Endodermal cell (in vitro differentiated cells): ENCODE results near the gene UBE3C. TPM values are rescaled to one million over a fixed set of nuclear protein-coding genes. Genes with fewer than 3 reads are reported as not detected.

Experiments used
- DNase-seq: peaks from one replicate; pipeline ENCODE4 v3.0.0-alpha.2; 2017
- H3K27ac ChIP-seq: 2 replicates; pipeline ENCODE4 v1.5.1; 2013; ENCODE audit warnings: mild to moderate bottlenecking, low read depth, low read length, moderate library complexity
- H3K27me3 ChIP-seq: 2 replicates; pipeline ENCODE4 v1.6.1; 2013; ENCODE audit warnings: mild to moderate bottlenecking, low read length, moderate library complexity; ENCODE audit not compliant: insufficient read depth, control insufficient read depth, poor library complexity, severe bottlenecking
- H3K36me3 ChIP-seq: 2 replicates; pipeline ENCODE4 v1.7.0; 2013; ENCODE audit warnings: mild to moderate bottlenecking, low read length, moderate library complexity; ENCODE audit not compliant: control insufficient read depth, insufficient read depth
- H3K4me1 ChIP-seq: one replicate; pipeline ENCODE4 v1.7.0; 2013; ENCODE audit warnings: low read length; ENCODE audit not compliant: control insufficient read depth, insufficient read depth
- H3K4me3 ChIP-seq: 2 replicates; pipeline ENCODE4 v1.5.1; 2013; ENCODE audit warnings: mild to moderate bottlenecking, low read length, moderate library complexity
- H3K9ac ChIP-seq: 2 replicates; pipeline ENCODE4 v1.6.1; 2013; ENCODE audit warnings: mild to moderate bottlenecking, low read length, moderate library complexity; ENCODE audit not compliant: poor library complexity, severe bottlenecking; ENCODE audit errors: extremely low read depth
- H3K9me3 ChIP-seq: 2 replicates; pipeline ENCODE4 v1.6.1; 2013; ENCODE audit warnings: mild to moderate bottlenecking, low read length, moderate library complexity; ENCODE audit not compliant: control insufficient read depth
- H3K27ac Mint-ChIP-seq: 2 replicates; pipeline ENCODE4 v1.8.0; 2020; ENCODE audit warnings: mixed read lengths
- H3K27me3 Mint-ChIP-seq: 2 replicates; pipeline ENCODE4 v1.8.0; 2021; ENCODE audit warnings: mild to moderate bottlenecking, mixed read lengths; ENCODE audit not compliant: insufficient read depth
- H3K36me3 Mint-ChIP-seq: 2 replicates; pipeline ENCODE4 v1.8.0; 2020; ENCODE audit warnings: low read depth, mixed read lengths
- H3K4me1 Mint-ChIP-seq: 2 replicates; pipeline ENCODE4 v1.8.0; 2020; ENCODE audit warnings: mixed read lengths
- H3K4me3 Mint-ChIP-seq: 2 replicates; pipeline ENCODE4 v1.8.0; 2020; ENCODE audit warnings: mild to moderate bottlenecking, moderate library complexity, mixed read lengths
- H3K9me3 Mint-ChIP-seq: 2 replicates; pipeline ENCODE4 v1.8.0; 2020; ENCODE audit warnings: mild to moderate bottlenecking, mixed read lengths
- WGBS, 2 experiments: methylation state at CpG; one replicate each; pipeline versions ENCODE4 v1.1.5 to v1.1.7; 2013; ENCODE audit warnings: missing lambda C conversion rate in 2 of 2, mixed read lengths in 1 of 2; ENCODE audit not compliant: insufficient coverage in 1 of 2, insufficient read length in 1 of 2; 5-methylcytosine and 5-hydroxymethylcytosine counted together
- total RNA-seq, 2 donors: library from RNA; stranded (reverse); fragmentation: NEBNext Ultra II Directional in 1 of 2; extraction: Animal tissue kit (Norgen Biotek cat#: 25700) in 1 of 2; gene quantifications; 2 replicates in 1 of 2; 3 replicates in 1 of 2; pipeline ENCODE4 v1.2.1, GENCODE V29; 2021
- TF ChIP-seq, protein P1 (sequence below): fragments of 200-600 bp; sonication (generic); conservative IDR thresholded peaks from 2 replicates; pipeline ENCODE4 v1.5.0; 2021; ENCODE audit warnings: antibody characterized with exemption, mild to moderate bottlenecking

UBE3C gene
- total RNA-seq, 2 donors from 2014 or later: 53.4 to 55.9 TPM

DNA sequence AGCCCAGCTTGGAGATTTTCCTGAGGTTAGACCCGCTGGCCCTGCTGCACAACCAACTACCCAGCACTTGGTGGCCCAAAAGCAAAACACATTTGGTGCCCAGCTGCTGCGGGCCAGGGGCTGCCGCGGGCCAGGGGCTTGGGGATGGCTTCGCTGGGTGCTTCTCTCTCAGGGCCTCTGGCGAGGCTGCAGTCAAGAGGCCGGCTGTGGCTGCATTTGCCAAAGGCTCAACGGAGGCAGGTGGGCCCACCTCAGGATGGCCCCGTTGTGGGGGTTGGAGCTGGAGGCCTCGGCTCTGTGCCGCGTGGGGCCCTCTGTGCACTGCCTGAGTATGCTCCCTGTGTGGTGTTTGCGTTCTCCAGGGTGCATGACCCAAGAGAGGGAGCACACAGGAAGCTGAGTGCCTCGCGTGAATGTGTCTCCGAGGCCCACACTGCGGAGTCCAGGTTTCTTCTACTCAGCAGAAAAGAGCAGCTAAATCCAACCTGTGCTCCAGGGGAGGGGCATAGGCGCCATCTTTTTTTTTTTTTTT lies 17.5 kb upstream of the UBE3C start:
- Histone ChIP-seq H3K4me3 (no peak overlapping the region), H3K27ac (no peak overlapping the region), H3K36me3 (no peaks in the 10 kb centered on the region), H3K27me3 (no peaks in the 10 kb centered on the region), H3K4me1 (no peaks in the 10 kb centered on the region), H3K9me3 (no peaks in the 10 kb centered on the region), H3K9ac (no peak overlapping the region)
- H3K27ac Mint-ChIP-seq: no peak overlapping the region
- peaks cover 6% of the 10 kb centered on the region for H3K4me1 Mint-ChIP-seq
- peaks cover 7% of the 10 kb centered on the region for H3K9me3 Mint-ChIP-seq
- 93 to 95% methylated on average over 9 to 18 of the region's 18 CpGs for WGBS, 2 experiments
- H3K36me3 Mint-ChIP-seq: no peaks in the 10 kb centered on the region
- DNase-seq: no peak
- no peaks in the 10 kb centered on the region for H3K27me3 Mint-ChIP-seq
- TF ChIP-seq, protein P1, sequence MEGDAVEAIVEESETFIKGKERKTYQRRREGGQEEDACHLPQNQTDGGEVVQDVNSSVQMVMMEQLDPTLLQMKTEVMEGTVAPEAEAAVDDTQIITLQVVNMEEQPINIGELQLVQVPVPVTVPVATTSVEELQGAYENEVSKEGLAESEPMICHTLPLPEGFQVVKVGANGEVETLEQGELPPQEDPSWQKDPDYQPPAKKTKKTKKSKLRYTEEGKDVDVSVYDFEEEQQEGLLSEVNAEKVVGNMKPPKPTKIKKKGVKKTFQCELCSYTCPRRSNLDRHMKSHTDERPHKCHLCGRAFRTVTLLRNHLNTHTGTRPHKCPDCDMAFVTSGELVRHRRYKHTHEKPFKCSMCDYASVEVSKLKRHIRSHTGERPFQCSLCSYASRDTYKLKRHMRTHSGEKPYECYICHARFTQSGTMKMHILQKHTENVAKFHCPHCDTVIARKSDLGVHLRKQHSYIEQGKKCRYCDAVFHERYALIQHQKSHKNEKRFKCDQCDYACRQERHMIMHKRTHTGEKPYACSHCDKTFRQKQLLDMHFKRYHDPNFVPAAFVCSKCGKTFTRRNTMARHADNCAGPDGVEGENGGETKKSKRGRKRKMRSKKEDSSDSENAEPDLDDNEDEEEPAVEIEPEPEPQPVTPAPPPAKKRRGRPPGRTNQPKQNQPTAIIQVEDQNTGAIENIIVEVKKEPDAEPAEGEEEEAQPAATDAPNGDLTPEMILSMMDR: no peak
- H3K4me3 Mint-ChIP-seq: no peak overlapping the region

DNA sequence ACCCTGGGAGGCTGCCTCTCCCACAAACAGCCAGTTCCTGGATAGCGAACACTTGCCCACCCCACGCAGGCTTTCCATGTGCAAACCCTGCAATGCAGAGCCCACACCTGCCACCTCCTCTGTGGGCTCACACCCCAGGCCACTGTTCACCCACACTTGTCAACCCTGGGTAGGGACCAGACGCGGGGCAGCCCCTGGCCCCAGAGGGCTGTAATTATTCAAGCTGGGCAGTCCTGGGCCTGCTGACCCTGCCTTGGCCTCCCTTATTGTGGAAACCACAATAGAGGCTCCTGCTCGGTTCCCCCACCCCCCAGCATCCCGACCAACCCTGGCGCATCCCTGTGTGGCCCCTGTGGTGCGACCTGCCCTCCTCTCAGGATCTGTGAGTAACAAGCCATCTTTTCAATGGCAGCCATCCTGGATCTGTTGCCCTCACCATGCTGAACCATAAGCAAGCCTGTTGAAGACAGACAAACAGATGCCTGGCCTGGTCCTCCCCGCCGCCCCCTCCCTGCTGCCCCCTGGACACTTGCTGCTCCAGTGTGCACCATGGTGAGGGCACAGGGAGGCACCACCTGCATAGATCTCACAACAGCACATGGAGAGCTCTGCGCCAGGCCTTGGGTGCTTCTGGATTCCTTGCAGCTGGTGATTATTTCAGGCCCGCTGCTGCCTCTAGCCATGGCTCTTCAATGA lies 15.8 kb upstream of the UBE3C start:
- H3K4me3 Mint-ChIP-seq: no peak overlapping the region
- no peak for DNase-seq
- H3K9me3 Mint-ChIP-seq: peaks cover 4% of the 10 kb centered on the region
- H3K27ac Mint-ChIP-seq: no peak overlapping the region
- Histone ChIP-seq H3K36me3 (no peaks in the 10 kb centered on the region), H3K27me3 (no peaks in the 10 kb centered on the region), H3K4me1 (no peaks in the 10 kb centered on the region), H3K9ac (no peak overlapping the region), H3K27ac (no peak overlapping the region), H3K9me3 (no peaks in the 10 kb centered on the region), H3K4me3 (no peak overlapping the region)
- 73 to 87% methylated on average over 6 to 12 of the region's 12 CpGs for WGBS, 2 experiments
- H3K4me1 Mint-ChIP-seq: peaks cover 6% of the 10 kb centered on the region
- H3K36me3 Mint-ChIP-seq: no peaks in the 10 kb centered on the region
- TF ChIP-seq, protein P1: no peak
- no peaks in the 10 kb centered on the region for H3K27me3 Mint-ChIP-seq

DNA sequence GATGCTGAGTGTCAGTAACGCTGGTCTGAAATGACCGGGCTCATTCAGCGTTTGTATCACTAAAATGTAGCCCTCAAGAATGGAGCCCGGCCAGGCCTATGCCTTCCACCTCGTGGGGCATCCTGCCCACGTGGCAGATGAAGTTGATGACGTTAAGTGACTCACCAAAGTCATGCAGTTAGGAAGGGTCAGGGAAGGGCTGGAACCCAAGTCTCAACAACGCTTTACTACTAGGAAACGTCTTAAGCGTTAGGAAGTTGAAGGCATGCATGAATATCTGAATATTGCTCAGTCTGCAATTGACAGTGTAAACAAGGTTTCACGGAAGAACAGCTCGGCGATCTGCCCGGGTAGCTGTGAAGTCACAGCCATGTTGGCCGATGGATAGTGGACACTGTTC lies 14.0 kb upstream of the UBE3C start:
- Histone ChIP-seq H3K36me3 (no peaks in the 10 kb centered on the region), H3K27me3 (no peaks in the 10 kb centered on the region), H3K9me3 (no peaks in the 10 kb centered on the region), H3K9ac (no peak overlapping the region), H3K4me1 (no peaks in the 10 kb centered on the region), H3K4me3 (no peak overlapping the region), H3K27ac (no peak overlapping the region)
- Mint-ChIP-seq H3K27me3 (peaks cover 5% of the 10 kb centered on the region), H3K36me3 (no peaks in the 10 kb centered on the region), H3K4me1 (peaks cover 6% of the 10 kb centered on the region), H3K27ac (no peak overlapping the region), H3K4me3 (no peak overlapping the region), H3K9me3 (no peaks in the 10 kb centered on the region)
- no peak for DNase-seq
- TF ChIP-seq, protein P1: no peak
- 92 to 95% methylated on average over 14 to 15 of the region's 15 CpGs for WGBS, 2 experiments
